ENCODE data around the gene KCNQ1.

DNA sequence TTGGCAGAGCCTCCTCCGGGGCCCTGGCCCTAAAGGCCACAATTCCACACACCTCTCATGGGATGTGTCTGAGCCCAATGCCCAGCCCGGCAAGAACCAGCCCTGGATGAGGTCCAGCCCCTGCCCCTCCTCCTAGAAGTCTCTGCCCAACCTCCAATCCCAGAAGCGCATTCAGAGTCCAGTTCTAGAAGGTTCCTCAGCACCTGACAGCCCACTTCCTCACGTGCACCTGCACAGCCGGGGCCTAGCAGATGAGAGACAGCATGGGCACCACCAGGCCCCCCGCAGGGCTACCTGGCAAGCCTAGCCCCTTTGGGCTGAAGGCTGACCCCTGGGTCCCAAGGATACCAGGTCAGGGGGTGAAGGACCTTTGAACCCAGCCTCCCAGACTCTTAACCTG lies 452.2 kb downstream of the KCNQ1 start:
- TF ChIP-seq POLR2A (IDR thresholded peaks at IDR 0.05; ENCODE audit: low read depth, low read length) (no peak), TAF1 (IDR thresholded peaks at IDR 0.05; ENCODE audit: borderline replicate concordance, low read depth, low read length) (no peak)

Data from GM12892 (cell line).